Peyer's patch (tissue), 4 donors: ENCODE measurements around the gene RAP1GAP. TPM values are rescaled to one million over a fixed set of nuclear protein-coding genes. Genes with fewer than 3 reads are reported as not detected.

Experiments used
- DNase-seq, 3 donors: peaks; one replicate each; pipeline ENCODE4 v3.0.0-alpha.2; 2017 to 2019
- H3K27ac ChIP-seq, 4 donors: fragments of 200-600 bp; sonication (generic); one replicate each; pipeline ENCODE4 v1.5.1; 2016 to 2019
- H3K27me3 ChIP-seq, 2 donors: fragments of 200-600 bp; sonication (generic); one replicate each; pipeline ENCODE4 v1.5.1; 2019
- H3K36me3 ChIP-seq, 3 donors: fragments of 200-600 bp; sonication (generic); one replicate each; pipeline ENCODE4 v1.5.1; 2016 to 2019
- H3K4me1 ChIP-seq, 4 donors: fragments of 200-600 bp; sonication (generic); one replicate each; pipeline ENCODE4 v1.5.1; 2016 to 2019
- H3K4me3 ChIP-seq, 4 donors: fragments of 200-600 bp; sonication (generic); 1 replicate in 3 of 4; 2 replicates in 1 of 4; pipeline ENCODE4 v1.5.1; 2016 to 2019; ENCODE audit warnings: mild to moderate bottlenecking in 1 of 4
- H3K9me3 ChIP-seq, 4 donors: fragments of 200-600 bp; sonication (generic); one replicate each; pipeline ENCODE4 v1.5.1; 2016 to 2019; ENCODE audit warnings: mild to moderate bottlenecking in 1 of 4
- CTCF ChIP-seq, 6 experiments: fragments of 450-650 bp in 4 of 6; fragments of 200-600 bp in 2 of 6; sonication (generic) in 1 of 6; IDR thresholded peaks; one replicate each; pipeline ENCODE4 v1.5.1; 2017 to 2019; ENCODE audit warnings: antibody characterized with exemption in 6 of 6, mild to moderate bottlenecking in 3 of 6, moderate library complexity in 1 of 6
- POLR2A ChIP-seq, 2 donors: fragments of 450-650 bp; IDR thresholded peaks; one replicate each; pipeline ENCODE4 v1.5.1; 2017; ENCODE audit warnings: antibody characterized with exemption in 2 of 2, mild to moderate bottlenecking in 2 of 2, moderate library complexity in 2 of 2
- total RNA-seq, 4 donors: library from RNA; depleted of rRNA; stranded (reverse); fragments of >200 nt; gene quantifications; one replicate each; pipeline ENCODE4 v1.1.0, GENCODE V29; 2016

The RAP1GAP gene
- total RNA-seq, 4 donors from 2014 or later: 32.2 to 65.3 (median 57.0) TPM

- peak overlapping the region in 1 of 4 donors; percentile 60 for H3K27ac ChIP-seq
- H3K27me3 ChIP-seq: no peaks in the 10 kb centered on the region
- no peak overlapping the region for H3K4me3 ChIP-seq
- H3K36me3 ChIP-seq: no peaks in the 10 kb centered on the region
- no peaks in the 10 kb centered on the region for H3K9me3 ChIP-seq
- no peak for DNase-seq
- TF ChIP-seq POLR2A (IDR thresholded peaks at IDR 0.05) (no peak), CTCF (IDR thresholded peaks at IDR 0.05) (no peak)
- H3K4me1 ChIP-seq: peaks cover 0 to 22% (median 0%) of the 10 kb centered on the region in 4 donors
Observed at GRCh38 chr1:21636029-21636428, 33.1 kb downstream of the RAP1GAP start.

- Histone ChIP-seq H3K4me3 (no peak overlapping the region), H3K9me3 (no peaks in the 10 kb centered on the region), H3K36me3 (no peaks in the 10 kb centered on the region), H3K27ac (peak overlapping the region in 2 of 4 donors; percentile 31 to 60), H3K27me3 (no peaks in the 10 kb centered on the region), H3K4me1 (peaks cover 0 to 22% (median 0%) of the 10 kb centered on the region in 4 donors)
- DNase-seq: no peak
- TF ChIP-seq CTCF (IDR thresholded peaks at IDR 0.05) (no peak), POLR2A (IDR thresholded peaks at IDR 0.05) (no peak)
Observed at GRCh38 chr1:21634806-21635535, 34.2 kb downstream of the RAP1GAP start.

GRCh38 chr1:21633992-21634805 lies 35.0 kb downstream of the RAP1GAP start:
- Histone ChIP-seq H3K9me3 (no peaks in the 10 kb centered on the region), H3K4me3 (no peak overlapping the region), H3K4me1 (peaks cover 0 to 14% (median 0%) of the 10 kb centered on the region in 4 donors), H3K27ac (peak overlapping the region in 3 of 4 donors; percentile 15 to 73 (median 34)), H3K36me3 (no peaks in the 10 kb centered on the region), H3K27me3 (no peaks in the 10 kb centered on the region)
- peak in 2 of 3 donors; percentile 65 to 81 for DNase-seq
- no peak for TF ChIP-seq CTCF (IDR thresholded peaks at IDR 0.05)
- no peak for TF ChIP-seq POLR2A (IDR thresholded peaks at IDR 0.05)

- Histone ChIP-seq H3K27me3 (no peaks in the 10 kb centered on the region), H3K36me3 (no peaks in the 10 kb centered on the region), H3K4me1 (peaks cover 0 to 5% (median 0%) of the 10 kb centered on the region in 4 donors), H3K9me3 (no peaks in the 10 kb centered on the region), H3K4me3 (no peak overlapping the region), H3K27ac (peak overlapping the region in 3 of 4 donors; percentile 15 to 73 (median 34))
- no peak for TF ChIP-seq POLR2A (IDR thresholded peaks at IDR 0.05)
- no peak for TF ChIP-seq CTCF (IDR thresholded peaks at IDR 0.05)
- no peak for DNase-seq
Observed at GRCh38 chr1:21633141-21633755, 35.9 kb downstream of the RAP1GAP start.
